HCT116 (cell line): ENCODE results near the gene LAMA1.

Source experiments
- CEBPB ChIP-seq: IDR thresholded peaks from 2 replicates; pipeline ENCODE4 v1.6.1; 2012; ENCODE audit warnings: low read depth
- CTCF ChIP-seq, 3 experiments: fragments of 200-600 bp in 1 of 3; sonication (generic) in 1 of 3; IDR thresholded peaks in 2 of 3; conservative IDR thresholded peaks in 1 of 3; 2 replicates each; pipeline ENCODE4 v1.5.1; 2012 to 2017; ENCODE audit warnings: low read depth in 2 of 3, low read length in 2 of 3, antibody characterized with exemption in 1 of 3, borderline replicate concordance in 1 of 3, control low read depth in 1 of 3, mild to moderate bottlenecking in 1 of 3, mixed read lengths in 1 of 3, mixed run types in 1 of 3, moderate library complexity in 1 of 3; ENCODE audit not compliant: insufficient read depth in 1 of 3
- POLR2A ChIP-seq: IDR thresholded peaks from 2 replicates; pipeline ENCODE4 v1.7.0; 2011; ENCODE audit warnings: borderline replicate concordance; ENCODE audit not compliant: insufficient read depth, insufficient read length; ENCODE audit errors: extremely low read depth

GRCh38 chr18:7002107-7002506 is 115.5 kb downstream of the LAMA1 start:
- no peak for TF ChIP-seq CEBPB
- no peak for TF ChIP-seq CTCF (IDR thresholded peaks at IDR 0.05 in 2 of 3, conservative IDR thresholded peaks at IDR 0.05 in 1 of 3; ENCODE audit: borderline replicate concordance in 1 of 3, insufficient read depth in 1 of 3, low read depth in 2 of 3, low read length in 2 of 3)
- no peak for TF ChIP-seq POLR2A
